ENCODE results near the gene APCDD1.

- TF ChIP-seq CTCF (IDR thresholded peaks at IDR 0.05) (no peak), ZFX (IDR thresholded peaks at IDR 0.05; ENCODE audit: borderline replicate concordance) (no peak)
These were observed 10.0 kb upstream of the APCDD1 start for GRCh38 chr18:10444314-10445006.
